H1 (cell line): ENCODE measurements around the gene TAS2R1.

Experiments
- CHD7 ChIP-seq: fragments of 300-600 bp; sonication (generic); IDR thresholded peaks from 2 replicates; pipeline ENCODE4 v1.7.1; 2012; ENCODE audit warnings: low read length, moderate library complexity, mild to moderate bottlenecking, inconsistent platforms; ENCODE audit not compliant: insufficient replicate concordance
- CTCF ChIP-seq, 3 experiments: IDR thresholded peaks; 1 replicate in 2 of 3; 2 replicates in 1 of 3; pipeline versions ENCODE4 v1.5.1 to v1.6.1; 2011; ENCODE audit warnings: low read length in 3 of 3, mild to moderate bottlenecking in 3 of 3, inconsistent platforms in 2 of 3, low read depth in 1 of 3, moderate library complexity in 1 of 3; ENCODE audit not compliant: insufficient read depth in 1 of 3; ENCODE audit errors: control extremely low read depth in 1 of 3
- E2F6 ChIP-seq: IDR thresholded peaks from 2 replicates; pipeline ENCODE4 v1.6.1; 2012; ENCODE audit warnings: inconsistent platforms
- EP300 ChIP-seq, 2 experiments: IDR thresholded peaks; 1 replicate in 1 of 2; 2 replicates in 1 of 2; pipeline ENCODE4 v1.6.1; 2011 to 2012; ENCODE audit warnings: low read depth in 2 of 2, low read length in 2 of 2, mild to moderate bottlenecking in 2 of 2, borderline replicate concordance in 1 of 2, inconsistent platforms in 1 of 2, moderate library complexity in 1 of 2
- KDM5A ChIP-seq: fragments of 200-600 bp; IDR thresholded peaks from 2 replicates; pipeline ENCODE4 v1.7.1; 2012; ENCODE audit warnings: mild to moderate bottlenecking, low read length, inconsistent platforms, mixed read lengths

- TF ChIP-seq CHD7: no peak
- no peak for TF ChIP-seq EP300 (IDR thresholded peaks at IDR 0.05; ENCODE audit: borderline replicate concordance in 1 of 2, low read depth in 2 of 2, low read length in 2 of 2)
- TF ChIP-seq CTCF (IDR thresholded peaks at IDR 0.05; ENCODE audit: control extremely low read depth in 1 of 3, insufficient read depth in 1 of 3, low read depth in 1 of 3, low read length in 3 of 3): no peak
- TF ChIP-seq E2F6: no peak
- no peak for TF ChIP-seq KDM5A
These were observed 5.8 kb downstream of the TAS2R1 start for GRCh38 chr5:9624196-9624947.
